Frontal cortex (tissue), 4 donors: ENCODE data around the gene GRID1. TPM values are rescaled to one million over a fixed set of nuclear protein-coding genes. Genes with fewer than 3 reads are reported as not detected.

Experiments used
- DNase-seq, 2 donors: peaks; one replicate each; pipeline ENCODE4 v3.0.0; 2012; ENCODE audit warnings: low spot score in 2 of 2
- FAIRE-seq: peaks from 2 replicates; lab custom pipeline; 2012; peaks lifted over from hg19 to GRCh38; lab: Jason Lieb, UNC
- total RNA-seq: library from RNA; depleted of rRNA; stranded (reverse); fragments of >200 nt; gene quantifications from one replicate; pipeline ENCODE4 v1.2.3, GENCODE V29; 2014
- donor health status: control.
- donor health status: control.
- donor health status: control.

The GRID1 gene
- total RNA-seq, 1 donor from 2014 or later = 12.6 TPM

GRCh38 chr10:86372119-86372783 lies 5.7 kb upstream of the GRID1 start:
- no peak for DNase-seq
- FAIRE-seq = no peak

GRCh38 chr10:86371691-86372090 lies 5.1 kb upstream of the GRID1 start:
- DNase-seq (no peak), FAIRE-seq (no peak)

DNA sequence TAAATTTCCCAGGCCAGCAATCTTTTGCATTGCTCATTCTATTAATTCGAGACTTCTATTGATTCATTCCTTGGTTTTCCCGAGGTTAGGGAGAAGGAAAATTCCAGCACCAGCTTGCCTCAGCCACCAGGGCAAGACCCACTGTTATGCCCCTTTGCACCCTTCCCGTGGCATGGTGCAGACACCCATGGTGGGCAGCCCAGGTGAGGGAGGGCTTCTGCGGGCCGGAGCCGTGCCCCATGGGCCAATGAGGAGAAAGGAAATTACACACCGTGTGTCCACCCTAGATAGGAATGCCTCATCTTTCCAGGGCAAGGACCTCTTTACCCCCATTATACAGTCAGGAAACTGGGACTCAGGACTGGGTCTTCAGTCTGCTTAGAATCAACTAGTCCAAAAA lies 4.5 kb upstream of the GRID1 start:
- DNase-seq (no peak), FAIRE-seq (no peak)

DNA sequence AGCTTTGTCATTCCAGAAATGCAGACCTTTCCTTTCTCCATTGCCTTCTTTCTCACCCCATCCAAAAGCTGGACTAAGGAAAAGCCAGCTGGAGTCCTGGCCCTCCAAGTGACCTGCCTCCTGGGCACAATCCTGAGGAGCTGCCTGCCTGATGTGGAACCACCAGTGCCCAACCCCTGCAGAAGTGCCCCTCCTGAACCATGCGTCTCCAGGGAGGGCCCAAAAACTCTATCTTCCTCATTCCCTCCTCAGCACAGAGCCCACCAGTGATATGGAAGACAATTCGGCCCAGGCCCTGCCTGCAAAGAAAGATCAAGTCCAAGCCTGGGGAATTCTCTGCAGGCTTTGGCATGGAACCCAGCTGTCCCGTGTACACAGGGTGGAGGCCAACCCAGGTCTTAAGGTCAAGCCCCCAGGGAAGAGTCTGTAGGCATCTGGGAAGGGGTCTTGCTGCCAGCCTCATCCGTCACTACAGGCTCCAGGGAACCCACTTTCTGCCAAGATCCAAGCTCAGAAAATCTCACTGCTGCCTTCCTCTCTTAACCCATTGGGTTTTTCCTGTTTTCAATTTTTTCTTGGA lies 3.5 kb upstream of the GRID1 start:
- FAIRE-seq = no peak
- DNase-seq = no peak

- DNase-seq (no peak), FAIRE-seq (no peak)
These were observed 2.4 kb upstream of the GRID1 start for GRCh38 chr10:86368987-86369386.

GRCh38 chr10:86368046-86368445 lies 1.5 kb upstream of the GRID1 start:
- DNase-seq = peak in 1 of 2 donors; percentile 11
- no peak for FAIRE-seq

GRCh38 chr10:86367152-86367951 lies 757 bp upstream of the GRID1 start:
- FAIRE-seq = no peak
- DNase-seq = peak in 1 of 2 donors; percentile 56

GRCh38 chr10:86366902-86367151 lies 232 bp upstream of the GRID1 start:
- FAIRE-seq (no peak), DNase-seq (no peak)

GRCh38 chr10:86365346-86366032 lies 1.1 kb downstream of the GRID1 start:
- FAIRE-seq (no peak), DNase-seq (peak; percentile 63 to 64)

DNA sequence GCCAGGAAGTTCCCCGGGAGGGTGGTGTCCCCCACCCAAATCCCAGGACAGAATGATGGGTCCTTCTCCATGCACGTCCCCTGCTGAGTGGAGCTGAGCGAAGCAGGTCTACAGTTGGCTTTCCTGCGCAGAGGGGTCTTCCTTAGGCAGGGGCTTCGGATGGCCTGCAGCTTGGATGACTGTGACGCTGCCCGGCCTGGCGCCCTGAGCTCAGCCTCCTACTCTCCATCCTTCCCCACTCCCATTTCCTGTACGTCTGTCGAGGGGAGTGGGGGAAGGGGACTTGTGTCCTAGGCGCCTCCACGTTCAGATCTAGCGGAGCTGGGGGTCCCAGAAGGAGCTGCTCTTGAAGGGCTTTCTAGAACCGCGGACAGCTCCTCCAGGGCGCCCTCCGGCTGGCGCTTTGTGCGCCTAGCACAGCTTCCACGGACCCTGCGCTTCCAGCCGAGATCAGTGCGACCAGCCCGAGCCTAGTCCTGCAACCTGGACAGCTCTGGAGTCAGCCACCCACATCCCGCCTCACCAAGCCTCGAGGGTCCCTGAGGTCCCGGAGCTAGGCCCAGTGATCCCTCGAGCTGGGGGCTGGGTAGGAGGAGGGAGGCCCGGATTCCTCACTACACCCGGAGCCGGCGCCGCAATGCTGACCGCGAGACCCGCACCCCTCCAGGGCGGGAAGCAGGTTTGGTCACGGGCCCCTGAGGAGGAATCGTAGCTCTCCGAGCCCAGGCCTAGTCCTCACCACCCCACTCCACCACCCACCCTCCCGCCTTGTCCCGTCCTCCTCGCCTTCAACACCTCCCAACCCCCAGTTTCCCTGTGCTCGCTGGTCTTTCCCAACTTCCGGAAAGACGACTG lies 1.9 kb downstream of the GRID1 start:
- DNase-seq (peak in 1 of 2 donors; percentile 47), FAIRE-seq (no peak)

DNA sequence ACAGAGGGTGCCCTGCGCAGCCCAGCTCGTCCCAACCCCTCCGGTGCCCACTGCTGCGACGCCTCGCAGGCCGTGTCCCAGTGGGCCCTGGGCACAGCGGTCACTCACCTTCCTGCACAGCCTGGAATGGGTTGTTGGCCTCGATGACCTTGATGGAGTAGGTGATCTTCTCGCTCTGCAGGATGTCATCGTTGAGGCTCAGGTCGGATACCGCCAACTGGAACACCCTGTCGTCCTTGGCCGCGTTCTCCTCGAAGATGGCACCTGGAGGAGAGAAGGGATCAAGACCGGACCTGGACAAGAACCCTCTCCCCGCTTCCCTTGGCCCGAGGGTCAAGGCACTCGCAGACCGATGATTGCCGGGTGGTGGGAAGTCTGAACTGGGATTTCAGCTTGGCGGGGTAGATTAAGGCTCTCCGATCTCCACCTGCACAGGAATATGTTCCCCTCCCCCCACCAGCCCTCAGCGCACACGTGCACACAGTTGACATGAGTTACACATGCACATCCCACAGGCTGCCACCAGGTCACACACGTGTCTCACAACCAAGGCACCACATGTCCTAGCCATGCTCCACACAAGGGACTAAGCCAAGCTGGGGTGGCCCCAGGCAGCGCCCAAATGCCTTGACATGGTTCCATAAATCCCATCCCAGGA lies 2.6 kb downstream of the GRID1 start:
- DNase-seq (no peak), FAIRE-seq (no peak)

DNA sequence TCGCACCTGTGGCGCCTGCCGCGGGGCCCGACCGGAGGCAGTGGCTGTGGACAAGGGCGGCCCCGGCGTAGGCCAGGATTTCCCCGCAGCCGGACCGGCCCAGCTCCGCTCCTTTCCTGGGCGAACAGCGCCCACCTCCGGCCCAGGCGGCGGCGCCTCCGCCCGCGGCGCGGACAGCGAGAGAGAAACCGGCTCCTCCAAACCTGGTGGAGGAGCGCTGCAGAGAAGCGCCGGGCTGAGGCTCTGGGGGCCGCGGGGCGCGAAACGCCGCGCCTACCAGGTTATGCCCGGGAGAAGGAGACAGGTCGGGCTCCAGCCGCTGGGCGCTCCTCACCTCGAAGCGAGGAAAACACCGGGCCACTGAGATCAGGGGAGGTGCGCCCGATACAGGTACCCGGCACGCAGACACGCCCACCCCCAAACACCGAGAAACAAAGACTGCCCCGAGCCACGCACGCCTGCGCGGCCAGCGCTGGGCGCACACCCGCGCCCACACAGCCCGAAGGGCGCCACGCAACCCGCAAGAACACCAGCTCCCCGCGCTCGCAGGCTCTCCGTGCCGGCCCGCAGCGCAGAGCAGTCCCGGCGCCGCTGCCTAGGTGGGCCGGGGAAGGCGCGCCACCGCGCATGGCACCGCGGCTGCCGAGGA lies 3.3 kb downstream of the GRID1 start:
- FAIRE-seq (no peak), DNase-seq (peak; percentile 58 to 70)

GRCh38 chr10:86362586-86363183 lies 3.9 kb downstream of the GRID1 start:
- DNase-seq = no peak
- no peak for FAIRE-seq

DNA sequence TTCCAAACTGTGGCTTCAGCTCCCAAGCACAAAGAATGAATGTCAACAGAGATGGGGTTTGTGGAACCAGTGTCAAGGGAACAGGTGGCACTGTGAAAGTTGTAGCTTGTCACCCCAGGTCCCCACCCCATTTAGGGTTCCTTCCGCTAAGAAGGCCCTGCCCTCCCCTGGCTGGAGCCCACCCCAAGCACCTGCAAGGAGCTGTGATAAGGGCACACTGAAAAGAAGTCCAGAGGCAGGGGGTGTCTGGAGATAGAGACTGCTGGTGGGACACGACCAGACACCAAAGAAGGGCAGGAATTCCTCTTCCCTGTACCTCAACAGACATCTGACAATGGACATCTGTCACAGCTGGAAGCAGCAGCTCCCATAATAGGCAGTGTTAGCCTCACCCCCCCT lies 4.5 kb downstream of the GRID1 start:
- no peak for DNase-seq
- FAIRE-seq = no peak

GRCh38 chr10:86361156-86362128 lies 5.2 kb downstream of the GRID1 start:
- FAIRE-seq (no peak), DNase-seq (no peak)

- FAIRE-seq = no peak
These were observed 5.9 kb downstream of the GRID1 start for GRCh38 chr10:86360657-86361056.

GRCh38 chr10:86359954-86360353 lies 6.6 kb downstream of the GRID1 start:
- FAIRE-seq (no peak), DNase-seq (no peak)

More at GRCh38 chr10:86360657-86361056, 5.9 kb downstream of the GRID1 start:
- DNase-seq = no peak
